ENCODE results near the gene EMILIN3. TPM values are rescaled to one million over a fixed set of nuclear protein-coding genes. Genes with fewer than 3 reads are reported as not detected.
"Not testable (repeated sequence)": the region's sequence is repeated elsewhere in the genome, so short reads cannot be mapped to it uniquely, and the experiment has no call there.

EMILIN3 gene
- total RNA-seq, 3 donors from 2014 or later = not detected

DNA sequence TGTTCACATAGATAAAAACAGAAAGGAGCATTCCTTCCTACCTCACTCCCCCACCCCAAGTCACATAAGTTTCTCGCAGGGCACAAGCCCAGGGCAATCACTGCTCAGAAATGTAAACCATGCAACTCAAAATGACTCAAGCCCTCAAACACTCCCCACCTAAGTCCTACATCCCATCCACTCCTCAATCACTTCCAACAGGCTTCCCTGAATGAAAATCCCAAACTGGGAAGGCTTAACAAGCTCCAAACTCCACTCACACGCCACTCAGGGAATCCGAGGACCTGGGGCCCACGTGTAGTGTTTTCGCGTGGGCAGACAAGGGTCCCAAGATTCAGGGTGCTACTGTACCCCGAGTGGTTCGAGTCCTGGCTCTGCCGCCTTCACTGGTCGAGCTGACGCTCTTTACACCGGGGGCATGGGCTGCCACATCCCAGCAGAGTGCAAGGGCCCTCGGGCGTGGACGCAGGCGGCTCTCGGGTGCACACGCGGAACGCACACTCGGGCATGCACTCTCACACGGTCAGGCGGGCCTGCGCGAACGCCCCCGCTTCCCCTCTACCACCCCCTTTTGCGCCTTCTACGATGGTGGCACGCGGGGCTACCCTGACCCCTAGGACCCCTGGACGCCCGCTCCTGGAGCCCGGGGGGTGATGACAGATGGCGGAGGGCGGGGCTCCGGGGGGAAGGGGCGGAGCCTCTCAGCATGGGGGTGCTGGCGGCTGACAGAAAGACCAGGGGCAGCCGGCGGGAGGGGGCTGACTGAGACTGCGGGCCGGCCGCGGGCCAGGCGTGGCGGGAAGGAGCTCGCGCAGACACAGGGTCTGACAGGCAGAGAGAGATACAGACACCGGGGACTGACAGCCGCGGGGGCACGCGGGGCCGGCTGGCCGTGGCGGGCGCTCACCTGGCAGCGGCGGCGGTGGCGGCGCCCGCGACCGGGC is 49.7 kb downstream of the EMILIN3 start:
- Mint-ChIP-seq H3K36me3 (ENCODE audit: insufficient read depth) (no peaks in the 10 kb centered on the region), H3K27me3 (ENCODE audit: low read depth) (no peaks in the 10 kb centered on the region), H3K9me3 (no peaks in the 10 kb centered on the region), H3K4me3 (peak overlapping the region; percentile 87), H3K4me1 (ENCODE audit: low read depth) (peaks cover 13% of the 10 kb centered on the region)
- DNase-seq (peak; percentile 76), ATAC-seq (peak; percentile 77 to 78)

DNA sequence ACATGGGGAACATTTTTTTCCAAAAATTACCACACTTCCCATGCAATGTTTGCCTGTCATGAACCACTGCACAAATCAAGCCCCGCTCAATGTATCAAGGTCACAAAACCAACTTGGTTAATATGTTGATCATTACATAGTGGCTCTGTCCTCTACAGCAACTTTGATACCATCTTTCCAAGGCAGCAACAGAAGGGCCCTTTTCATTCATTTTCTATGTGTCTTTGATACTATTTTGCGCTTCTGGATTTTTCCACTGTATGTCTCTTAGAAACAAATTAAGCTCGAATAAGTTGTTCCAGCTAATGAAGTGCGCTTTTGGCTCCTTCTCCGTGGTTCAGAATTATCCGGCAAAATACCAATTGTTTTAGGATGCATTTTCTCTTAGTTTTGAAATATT is 50.6 kb downstream of the EMILIN3 start:
- Mint-ChIP-seq H3K9me3 (no peaks in the 10 kb centered on the region), H3K4me1 (ENCODE audit: low read depth) (peaks cover 13% of the 10 kb centered on the region)
- no peak for DNase-seq

DNA sequence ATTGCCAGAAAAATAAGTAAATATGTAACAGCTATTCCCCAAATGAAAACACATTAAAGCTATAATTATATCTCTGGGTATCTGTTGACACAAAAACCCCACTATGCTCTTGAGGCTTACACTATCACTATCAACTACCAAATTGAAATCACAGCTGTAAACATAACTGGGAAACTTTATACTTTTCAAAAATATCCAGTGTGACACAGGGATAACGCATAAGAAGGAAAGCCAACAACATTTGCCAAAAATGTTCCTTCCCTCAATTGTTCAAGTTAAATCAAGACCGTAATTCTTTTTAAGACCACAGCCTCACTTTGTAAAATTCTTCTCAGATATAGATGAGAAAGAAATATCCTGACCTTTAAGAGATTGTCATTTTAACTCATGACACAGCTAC is 52.2 kb downstream of the EMILIN3 start:
- Mint-ChIP-seq H3K27me3 (ENCODE audit: low read depth) (no peaks in the 10 kb centered on the region), H3K4me3 (no peak overlapping the region), H3K36me3 (ENCODE audit: insufficient read depth) (no peaks in the 10 kb centered on the region), H3K4me1 (ENCODE audit: low read depth) (peaks cover 13% of the 10 kb centered on the region), H3K9me3 (no peaks in the 10 kb centered on the region)
- no peak for ATAC-seq
- DNase-seq = no peak

More for the DNA sequence above, 50.6 kb downstream of the EMILIN3 start:
- H3K4me3 Mint-ChIP-seq = peak overlapping the region; percentile 87
- no peaks in the 10 kb centered on the region for H3K36me3 Mint-ChIP-seq (ENCODE audit: insufficient read depth)
- no peak for ATAC-seq
- no peaks in the 10 kb centered on the region for H3K27me3 Mint-ChIP-seq (ENCODE audit: low read depth)

DNA sequence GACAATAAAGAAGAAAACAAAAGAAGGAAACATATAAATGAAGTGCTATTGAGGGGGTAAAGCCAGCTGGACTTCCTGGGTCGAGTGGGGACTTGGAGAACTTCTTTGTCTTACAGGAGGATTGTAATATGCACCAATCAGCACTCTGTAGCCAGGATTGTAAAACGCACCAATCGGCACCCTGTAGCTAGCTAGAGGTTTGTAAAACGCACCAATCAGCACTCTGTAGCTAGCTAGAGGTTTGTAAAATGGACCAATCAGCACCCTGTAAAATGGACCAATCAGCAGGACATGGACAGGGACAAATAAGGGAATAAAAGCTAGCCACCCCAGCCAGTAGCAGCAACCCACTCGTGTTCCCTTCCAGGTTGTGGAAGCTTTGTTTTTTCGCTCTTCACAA is 54.6 kb downstream of the EMILIN3 start:
- H3K4me3 Mint-ChIP-seq; H3K27me3 Mint-ChIP-seq (ENCODE audit: low read depth); ATAC-seq; H3K9me3 Mint-ChIP-seq; DNase-seq; H3K36me3 Mint-ChIP-seq (ENCODE audit: insufficient read depth): not testable (repeated sequence)
- peaks cover 13% of the 10 kb centered on the region for H3K4me1 Mint-ChIP-seq (ENCODE audit: low read depth)

Other genes starting within 250 kb of the EMILIN3 start
- gene PLCG1, start 229.3 kb downstream of the EMILIN3 start, total RNA-seq = 100 to 1,000 TPM in 1 of 3 donors, 10 to 100 TPM in 2; 89.1 to 104 (median 91.3) TPM
- 10 to 100 TPM in 1 of 3 donors, 1 to 10 TPM in 2; 6.9 to 11.9 (median 9.9) TPM for gene ZHX3, start 49.1 kb downstream of the EMILIN3 start, total RNA-seq
- gene LPIN3, start 26.0 kb downstream of the EMILIN3 start, total RNA-seq = under 1 TPM; 0.19 to 0.32 (median 0.20) TPM

All from activated T-cell treated with anti-CD3 and anti-CD28 coated beads, Interleukin-2, amount 50 U/mL, for 4 hours (primary cell).